ENCODE data around the gene ZFPM1.
A peak's percentile ranks its signal among the peaks of the same experiment; 100 is the strongest.

Gene ZFPM1

GRCh38 chr16:88461331-88462269 is 8.5 kb downstream of the ZFPM1 start:
- H3K79me1 ChIP-seq (ENCODE audit: low read depth, low read length): peaks cover 13% of the 10 kb centered on the region
- peak overlapping the region; percentile 92 for H3K14ac ChIP-seq (ENCODE audit: low read length)
- H3K9ac ChIP-seq (ENCODE audit: low read depth, low read length, poor library complexity): peak overlapping the region; percentile 83
- H2BK120ac ChIP-seq (ENCODE audit: low read depth, low read length): peak overlapping the region; percentile 29
- peaks cover 0 to 13% (median 0%) of the 10 kb centered on the region in 3 experiments for H3K27me3 ChIP-seq (ENCODE audit: control insufficient read depth in 3 of 3, insufficient read depth in 3 of 3, low read depth in 1 of 3, low read length in 3 of 3)
- H3K18ac ChIP-seq (ENCODE audit: low read length): peak overlapping the region; percentile 82
- peak overlapping the region; percentile 40 for H2BK15ac ChIP-seq (ENCODE audit: low read length)
- H2BK5ac ChIP-seq (ENCODE audit: low read length): peak overlapping the region; percentile 35
- H3K4me3 ChIP-seq (ENCODE audit: low read length in 2 of 2): no peak overlapping the region
- no peak for DNase-seq (ENCODE audit: low spot score)
- peak overlapping the region; percentile 97 for H3K23ac ChIP-seq (ENCODE audit: low read depth, low read length, poor library complexity)
- H2AK5ac ChIP-seq (ENCODE audit: low read depth, low read length): peak overlapping the region; percentile 97
- H3K4ac ChIP-seq (ENCODE audit: low read length): no peak overlapping the region
- peaks cover 4 to 12% of the 10 kb centered on the region in 2 donors for H3K4me1 ChIP-seq (ENCODE audit: control insufficient read depth in 2 of 2, insufficient read depth in 1 of 2, low read depth in 1 of 2, low read length in 2 of 2)
- no peaks in the 10 kb centered on the region for H3K36me3 ChIP-seq (replicated peaks in 1 of 2; ENCODE audit: control insufficient read depth in 2 of 2, insufficient read depth in 2 of 2, low read length in 2 of 2)
- no peak overlapping the region for H2BK12ac ChIP-seq (ENCODE audit: low read length)
- H3K9me3 ChIP-seq (replicated peaks in 1 of 2; ENCODE audit: control insufficient read depth in 2 of 2, insufficient read depth in 1 of 2, low read depth in 1 of 2, low read length in 2 of 2): no peaks in the 10 kb centered on the region
- no peak overlapping the region for H4K8ac ChIP-seq (ENCODE audit: low read depth, low read length)
- H2AFZ ChIP-seq (ENCODE audit: low read length): no peak overlapping the region
- H3K4me2 ChIP-seq (ENCODE audit: insufficient read depth, low read length, poor library complexity, severe bottlenecking): no peak overlapping the region
- H4K91ac ChIP-seq (ENCODE audit: low read depth, low read length, poor library complexity): no peak overlapping the region
- no CpG with 5 or more reads among the region's 30 CpGs for WGBS, 2 donors (ENCODE audit: extremely low coverage in 2 of 2, insufficient read length in 2 of 2, insufficient replicate concordance in 1 of 2)
- no peak overlapping the region for H3K27ac ChIP-seq (replicated peaks; ENCODE audit: low read length)

- Histone ChIP-seq H3K9me3 (replicated peaks in 1 of 2; ENCODE audit: control insufficient read depth in 2 of 2, insufficient read depth in 1 of 2, low read depth in 1 of 2, low read length in 2 of 2) (no peaks in the 10 kb centered on the region), H3K4ac (ENCODE audit: low read length) (peak overlapping the region; percentile 85), H2BK15ac (ENCODE audit: low read length) (peak overlapping the region; percentile 35), H2AFZ (ENCODE audit: low read length) (no peak overlapping the region), H2AK5ac (ENCODE audit: low read depth, low read length) (peak overlapping the region; percentile 97), H3K9ac (ENCODE audit: low read depth, low read length, poor library complexity) (peak overlapping the region; percentile 83), H3K18ac (ENCODE audit: low read length) (peak overlapping the region; percentile 82), H2BK5ac (ENCODE audit: low read length) (no peak overlapping the region), H4K8ac (ENCODE audit: low read depth, low read length) (no peak overlapping the region), H3K4me3 (ENCODE audit: low read length in 2 of 2) (peak overlapping the region in 1 of 2 donors; percentile 42), H2BK12ac (ENCODE audit: low read length) (peak overlapping the region; percentile 85), H3K14ac (ENCODE audit: low read length) (peak overlapping the region; percentile 92), H3K27ac (replicated peaks; ENCODE audit: low read length) (no peak overlapping the region), H3K79me1 (ENCODE audit: low read depth, low read length) (peaks cover 9% of the 10 kb centered on the region), H4K91ac (ENCODE audit: low read depth, low read length, poor library complexity) (no peak overlapping the region), H3K4me1 (ENCODE audit: control insufficient read depth in 2 of 2, insufficient read depth in 1 of 2, low read depth in 1 of 2, low read length in 2 of 2) (peaks cover 5 to 13% of the 10 kb centered on the region in 2 donors), H2BK120ac (ENCODE audit: low read depth, low read length) (no peak overlapping the region), H3K23ac (ENCODE audit: low read depth, low read length, poor library complexity) (peak overlapping the region; percentile 97), H3K36me3 (replicated peaks in 1 of 2; ENCODE audit: control insufficient read depth in 2 of 2, insufficient read depth in 2 of 2, low read length in 2 of 2) (no peaks in the 10 kb centered on the region), H3K4me2 (ENCODE audit: insufficient read depth, low read length, poor library complexity, severe bottlenecking) (no peak overlapping the region), H3K27me3 (ENCODE audit: control insufficient read depth in 3 of 3, insufficient read depth in 3 of 3, low read depth in 1 of 3, low read length in 3 of 3) (peaks cover 0 to 6% (median 0%) of the 10 kb centered on the region in 3 experiments)
- no peak for DNase-seq (ENCODE audit: low spot score)
- WGBS, 2 donors (ENCODE audit: extremely low coverage in 2 of 2, insufficient read length in 2 of 2, insufficient replicate concordance in 1 of 2): no CpG with 5 or more reads among the region's 12 CpGs
Observed at GRCh38 chr16:88462396-88462795, 9.3 kb downstream of the ZFPM1 start.

- DNase-seq (ENCODE audit: low spot score): no peak
Observed at GRCh38 chr16:88463411-88463810, 10.3 kb downstream of the ZFPM1 start.

More at GRCh38 chr16:88463411-88463810, 10.3 kb downstream of the ZFPM1 start:
- Histone ChIP-seq H3K23ac (ENCODE audit: low read depth, low read length, poor library complexity) (no peak overlapping the region), H3K36me3 (replicated peaks in 1 of 2; ENCODE audit: control insufficient read depth in 2 of 2, insufficient read depth in 2 of 2, low read length in 2 of 2) (no peaks in the 10 kb centered on the region), H3K18ac (ENCODE audit: low read length) (peak overlapping the region; percentile 83), H2BK12ac (ENCODE audit: low read length) (peak overlapping the region; percentile 30), H3K4ac (ENCODE audit: low read length) (no peak overlapping the region), H3K27ac (replicated peaks; ENCODE audit: low read length) (no peak overlapping the region), H3K4me2 (ENCODE audit: insufficient read depth, low read length, poor library complexity, severe bottlenecking) (no peak overlapping the region), H2BK15ac (ENCODE audit: low read length) (no peak overlapping the region), H2BK5ac (ENCODE audit: low read length) (peak overlapping the region; percentile 48), H3K14ac (ENCODE audit: low read length) (no peak overlapping the region), H3K4me1 (ENCODE audit: control insufficient read depth in 2 of 2, insufficient read depth in 1 of 2, low read depth in 1 of 2, low read length in 2 of 2) (peaks cover 8 to 16% of the 10 kb centered on the region in 2 donors), H4K8ac (ENCODE audit: low read depth, low read length) (no peak overlapping the region), H3K27me3 (ENCODE audit: control insufficient read depth in 3 of 3, insufficient read depth in 3 of 3, low read depth in 1 of 3, low read length in 3 of 3) (no peaks in the 10 kb centered on the region), H3K9ac (ENCODE audit: low read depth, low read length, poor library complexity) (no peak overlapping the region), H3K9me3 (replicated peaks in 1 of 2; ENCODE audit: control insufficient read depth in 2 of 2, insufficient read depth in 1 of 2, low read depth in 1 of 2, low read length in 2 of 2) (no peaks in the 10 kb centered on the region), H2BK120ac (ENCODE audit: low read depth, low read length) (no peak overlapping the region), H3K4me3 (ENCODE audit: low read length in 2 of 2) (no peak overlapping the region), H2AFZ (ENCODE audit: low read length) (no peak overlapping the region), H3K79me1 (ENCODE audit: low read depth, low read length) (peaks cover 9% of the 10 kb centered on the region), H4K91ac (ENCODE audit: low read depth, low read length, poor library complexity) (no peak overlapping the region), H2AK5ac (ENCODE audit: low read depth, low read length) (peak overlapping the region; percentile 89)
- no CpG with 5 or more reads among the region's 16 CpGs for WGBS, 2 donors (ENCODE audit: extremely low coverage in 2 of 2, insufficient read length in 2 of 2, insufficient replicate concordance in 1 of 2)
